Measurements from ENCODE around the gene DUS4L.

The DUS4L gene

DNA sequence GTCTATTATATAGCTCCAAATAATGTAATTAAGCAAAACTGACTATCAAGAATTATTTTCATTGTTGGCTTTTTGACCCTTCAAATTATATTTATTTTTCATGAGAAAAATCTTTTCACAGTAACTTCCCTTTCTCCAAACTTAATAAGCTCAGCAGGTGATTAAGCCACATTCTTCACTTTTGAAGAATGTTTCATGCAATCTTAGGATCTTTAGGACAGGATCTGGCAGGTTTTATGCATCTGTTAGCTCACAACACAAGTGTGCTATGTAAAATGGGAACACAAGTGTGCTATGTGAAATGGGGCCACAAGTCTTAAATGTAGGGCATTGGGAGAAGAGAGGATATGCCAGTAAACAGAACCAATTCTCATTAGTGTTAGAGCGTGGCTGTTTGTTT, 42.5 kb downstream of the DUS4L start:
- Histone ChIP-seq H3K79me2 (ENCODE audit: low read length) (no peaks in the 10 kb centered on the region), H4K20me1 (ENCODE audit: insufficient read depth, low read length) (no peaks in the 10 kb centered on the region), H2AFZ (ENCODE audit: low read length) (no peak overlapping the region), H3K4me1 (ENCODE audit: low read length) (no peaks in the 10 kb centered on the region), H3K9ac (ENCODE audit: low read length) (no peak overlapping the region), H3K4me2 (ENCODE audit: low read depth, low read length) (no peak overlapping the region), H3K27ac (ENCODE audit: low read length) (no peak overlapping the region), H3K36me3 (replicated peaks; ENCODE audit: insufficient read depth, low read length) (no peaks in the 10 kb centered on the region), H3K27me3 (replicated peaks; ENCODE audit: insufficient read depth, low read length) (no peaks in the 10 kb centered on the region), H3F3A (ENCODE audit: insufficient read depth, low read length) (no peaks in the 10 kb centered on the region), H3K9me3 (replicated peaks; ENCODE audit: insufficient read depth, low read length) (no peaks in the 10 kb centered on the region), H3K4me3 (ENCODE audit: low read length) (no peak overlapping the region), H3K9me2 (replicated peaks; ENCODE audit: insufficient read depth, low read length) (no peaks in the 10 kb centered on the region)
- TF ChIP-seq EZH2 (optimal IDR thresholded peaks at IDR 0.05; ENCODE audit: low read depth, low read length) (no peak), EZH2phosphoT487 (IDR thresholded peaks at IDR 0.05; ENCODE audit: low read length) (no peak)
- TF ChIP-seq, protein P1, sequence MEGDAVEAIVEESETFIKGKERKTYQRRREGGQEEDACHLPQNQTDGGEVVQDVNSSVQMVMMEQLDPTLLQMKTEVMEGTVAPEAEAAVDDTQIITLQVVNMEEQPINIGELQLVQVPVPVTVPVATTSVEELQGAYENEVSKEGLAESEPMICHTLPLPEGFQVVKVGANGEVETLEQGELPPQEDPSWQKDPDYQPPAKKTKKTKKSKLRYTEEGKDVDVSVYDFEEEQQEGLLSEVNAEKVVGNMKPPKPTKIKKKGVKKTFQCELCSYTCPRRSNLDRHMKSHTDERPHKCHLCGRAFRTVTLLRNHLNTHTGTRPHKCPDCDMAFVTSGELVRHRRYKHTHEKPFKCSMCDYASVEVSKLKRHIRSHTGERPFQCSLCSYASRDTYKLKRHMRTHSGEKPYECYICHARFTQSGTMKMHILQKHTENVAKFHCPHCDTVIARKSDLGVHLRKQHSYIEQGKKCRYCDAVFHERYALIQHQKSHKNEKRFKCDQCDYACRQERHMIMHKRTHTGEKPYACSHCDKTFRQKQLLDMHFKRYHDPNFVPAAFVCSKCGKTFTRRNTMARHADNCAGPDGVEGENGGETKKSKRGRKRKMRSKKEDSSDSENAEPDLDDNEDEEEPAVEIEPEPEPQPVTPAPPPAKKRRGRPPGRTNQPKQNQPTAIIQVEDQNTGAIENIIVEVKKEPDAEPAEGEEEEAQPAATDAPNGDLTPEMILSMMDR (IDR thresholded peaks at IDR 0.05; ENCODE audit: low read length), result no peak
- DNase-seq, result no peak

DNA sequence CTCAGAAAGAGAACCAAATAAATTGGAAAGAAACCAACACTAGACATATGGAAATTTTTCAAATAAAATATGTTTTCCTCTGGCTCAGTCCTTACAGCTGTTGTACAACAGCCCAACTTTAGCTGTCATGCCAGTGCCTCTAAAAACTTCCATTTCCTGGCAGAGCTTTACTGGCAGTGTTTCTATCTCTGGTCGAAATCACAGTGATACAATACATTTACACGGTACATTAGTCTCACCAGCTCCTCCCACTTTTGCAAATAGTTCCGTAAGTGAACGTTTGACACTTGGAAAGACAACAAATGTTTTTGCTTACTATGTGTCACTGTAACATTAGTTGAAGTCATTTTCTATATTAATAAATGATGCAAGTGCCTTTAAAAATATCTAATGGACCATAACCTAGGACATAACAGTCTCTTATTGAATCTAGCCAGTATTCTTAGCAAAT, 46.1 kb downstream of the DUS4L start:
- Histone ChIP-seq H3K36me3 (replicated peaks; ENCODE audit: insufficient read depth, low read length) (no peaks in the 10 kb centered on the region), H3K79me2 (ENCODE audit: low read length) (no peaks in the 10 kb centered on the region), H3F3A (ENCODE audit: insufficient read depth, low read length) (no peaks in the 10 kb centered on the region), H3K9me2 (replicated peaks; ENCODE audit: insufficient read depth, low read length) (no peaks in the 10 kb centered on the region), H3K27me3 (replicated peaks; ENCODE audit: insufficient read depth, low read length) (no peaks in the 10 kb centered on the region), H3K4me2 (ENCODE audit: low read depth, low read length) (no peak overlapping the region), H4K20me1 (ENCODE audit: insufficient read depth, low read length) (no peaks in the 10 kb centered on the region), H2AFZ (ENCODE audit: low read length) (no peak overlapping the region), H3K4me1 (ENCODE audit: low read length) (no peaks in the 10 kb centered on the region), H3K27ac (ENCODE audit: low read length) (no peak overlapping the region), H3K9me3 (replicated peaks; ENCODE audit: insufficient read depth, low read length) (no peaks in the 10 kb centered on the region), H3K9ac (ENCODE audit: low read length) (no peak overlapping the region), H3K4me3 (ENCODE audit: low read length) (no peak overlapping the region)
- TF ChIP-seq, protein P1 (IDR thresholded peaks at IDR 0.05; ENCODE audit: low read length), result no peak
- TF ChIP-seq EZH2 (optimal IDR thresholded peaks at IDR 0.05; ENCODE audit: low read depth, low read length), result no peak
- no peak for TF ChIP-seq EZH2phosphoT487 (IDR thresholded peaks at IDR 0.05; ENCODE audit: low read length)
- DNase-seq, result no peak

DNA sequence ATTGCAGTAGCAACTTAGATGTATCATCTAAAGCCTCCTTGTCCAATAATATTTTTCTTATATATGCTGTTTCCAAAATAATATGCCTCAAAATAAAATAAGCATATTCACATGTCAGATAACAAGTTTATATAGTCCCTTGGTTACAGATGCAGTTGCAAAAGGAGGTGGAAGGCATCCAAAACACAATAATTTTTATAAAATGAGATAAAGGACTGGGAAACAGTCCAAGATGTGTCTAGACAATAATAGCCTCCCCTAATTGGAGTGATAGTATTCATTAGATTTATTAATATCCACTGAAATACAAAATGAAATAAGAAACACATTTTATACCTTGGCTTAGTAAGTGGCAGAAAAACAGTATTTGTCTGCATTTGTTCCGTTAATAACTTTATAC, 46.6 kb downstream of the DUS4L start:
- Histone ChIP-seq H3K79me2 (ENCODE audit: low read length) (no peaks in the 10 kb centered on the region), H3K27ac (ENCODE audit: low read length) (no peak overlapping the region), H4K20me1 (ENCODE audit: insufficient read depth, low read length) (no peaks in the 10 kb centered on the region), H3F3A (ENCODE audit: insufficient read depth, low read length) (no peaks in the 10 kb centered on the region), H3K9me2 (replicated peaks; ENCODE audit: insufficient read depth, low read length) (no peaks in the 10 kb centered on the region), H3K4me3 (ENCODE audit: low read length) (no peak overlapping the region), H3K9me3 (replicated peaks; ENCODE audit: insufficient read depth, low read length) (no peaks in the 10 kb centered on the region), H3K27me3 (replicated peaks; ENCODE audit: insufficient read depth, low read length) (no peaks in the 10 kb centered on the region), H3K9ac (ENCODE audit: low read length) (no peak overlapping the region), H3K4me2 (ENCODE audit: low read depth, low read length) (no peak overlapping the region), H3K4me1 (ENCODE audit: low read length) (no peaks in the 10 kb centered on the region), H2AFZ (ENCODE audit: low read length) (no peak overlapping the region), H3K36me3 (replicated peaks; ENCODE audit: insufficient read depth, low read length) (no peaks in the 10 kb centered on the region)
- TF ChIP-seq EZH2phosphoT487 (IDR thresholded peaks at IDR 0.05; ENCODE audit: low read length) (no peak), EZH2 (optimal IDR thresholded peaks at IDR 0.05; ENCODE audit: low read depth, low read length) (no peak)
- TF ChIP-seq, protein P1 (IDR thresholded peaks at IDR 0.05; ENCODE audit: low read length), result no peak
- DNase-seq, result no peak

All from MM.1S (cell line).